ENCODE measurements around the gene MPHOSPH9. TPM values are rescaled to one million over a fixed set of nuclear protein-coding genes. Genes with fewer than 3 reads are reported as not detected.

MPHOSPH9 gene
- 10 to 100 TPM; 29.7 to 39.9 (median 35.5) TPM for total RNA-seq

- no peak for TF ChIP-seq CTCF (IDR thresholded peaks at IDR 0.05; ENCODE audit: low read depth)
Observed at GRCh38 chr12:123232807-123233504, at the start of gene MPHOSPH9, which contains the start of gene MTRFR. MPHOSPH9 (minus strand) TSS chr12:123233141; CDS start chr12:123230364, 2,777 bp downstream. MTRFR (plus strand) TSS chr12:123233436; CDS start chr12:123253675, 20,239 bp downstream.

GRCh38 chr12:123282111-123282510, 49.2 kb upstream of the MPHOSPH9 start:
- no peak for TF ChIP-seq CTCF (IDR thresholded peaks at IDR 0.05; ENCODE audit: low read depth)

GRCh38 chr12:123280971-123281370, 48.0 kb upstream of the MPHOSPH9 start:
- TF ChIP-seq CTCF (IDR thresholded peaks at IDR 0.05; ENCODE audit: low read depth): no peak

- no peak for TF ChIP-seq CTCF (IDR thresholded peaks at IDR 0.05; ENCODE audit: low read depth)
Observed at GRCh38 chr12:123278101-123278627, 45.2 kb upstream of the MPHOSPH9 start.

- TF ChIP-seq CTCF (IDR thresholded peaks at IDR 0.05; ENCODE audit: low read depth): no peak
Observed at GRCh38 chr12:123273166-123273565, 40.2 kb upstream of the MPHOSPH9 start.

- no peak for TF ChIP-seq CTCF (IDR thresholded peaks at IDR 0.05; ENCODE audit: low read depth)
Observed at GRCh38 chr12:123271001-123271668, 38.2 kb upstream of the MPHOSPH9 start.

Data from subcutaneous adipose tissue (tissue), 4 donors.